ENCODE measurements around the gene MPL.
A peak's percentile ranks its signal among the peaks of the same experiment; 100 is the strongest.

MPL gene

DNA sequence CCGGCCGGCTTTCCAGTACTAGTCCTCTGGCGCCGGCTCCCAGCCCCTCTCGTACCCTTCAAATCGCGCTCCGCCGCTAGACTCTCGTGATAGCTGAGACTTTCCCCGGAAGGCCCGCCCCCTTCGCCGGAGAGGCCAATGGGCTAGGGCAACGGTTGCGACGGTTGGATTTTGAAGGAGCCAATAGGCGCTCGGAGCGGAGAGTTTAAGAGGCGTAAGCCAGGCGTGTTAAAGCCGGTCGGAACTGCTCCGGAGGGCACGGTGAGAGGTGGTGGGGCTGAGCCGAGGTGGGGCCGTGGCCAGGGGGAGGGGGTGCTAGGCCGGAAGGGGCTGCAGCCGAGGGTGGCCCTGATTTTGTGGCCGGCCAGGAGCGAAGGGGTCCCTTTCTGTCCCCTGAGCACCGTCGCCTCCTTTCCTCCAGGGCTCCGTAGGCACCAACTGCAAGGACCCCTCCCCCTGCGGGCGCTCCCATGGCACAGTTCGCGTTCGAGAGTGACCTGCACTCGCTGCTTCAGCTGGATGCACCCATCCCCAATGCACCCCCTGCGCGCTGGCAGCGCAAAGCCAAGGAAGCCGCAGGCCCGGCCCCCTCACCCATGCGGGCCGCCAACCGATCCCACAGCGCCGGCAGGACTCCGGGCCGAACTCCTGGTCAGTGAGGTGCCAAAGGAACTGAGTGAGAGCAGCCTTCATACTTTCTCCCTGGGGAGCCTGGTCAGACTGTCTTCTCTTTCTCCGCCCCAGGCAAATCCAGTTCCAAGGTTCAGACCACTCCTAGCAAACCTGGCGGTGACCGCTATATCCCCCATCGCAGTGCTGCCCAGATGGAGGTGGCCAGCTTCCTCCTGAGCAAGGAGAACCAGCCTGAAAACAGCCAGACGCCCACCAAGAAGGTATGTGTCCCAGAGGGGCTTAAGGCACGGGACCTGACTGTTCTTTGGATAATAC is 21.4 kb downstream of the MPL start, which contains the start of gene CDC20:
TSS of gene CDC20 (plus strand) at position 236 of the 948 bp plus-strand sequence. CDS start at position 471, 235 bp downstream.
- peak; percentile 100 for DNase-seq (ENCODE audit: low read depth)
- peak within 1 kb of the TSS; percentile 91 for H3K4me3 ChIP-seq (ENCODE audit: low read length)
- peaks cover 32% of the 10 kb centered on the region for H3K36me3 ChIP-seq (ENCODE audit: control insufficient read depth, insufficient read depth, low read length, severe bottlenecking)
- no peaks in the 10 kb centered on the region for H3K27me3 ChIP-seq (replicated peaks; ENCODE audit: control insufficient read depth, insufficient read depth, low read length)
- peak within 1 kb of the TSS; percentile 98 for H3K9ac ChIP-seq (ENCODE audit: low read length)
- no peaks in the 10 kb centered on the region for H3K9me3 ChIP-seq (ENCODE audit: control insufficient read depth, low read length)
- H3K4me1 ChIP-seq (ENCODE audit: control insufficient read depth, insufficient read depth, low read length): peaks cover 19% of the 10 kb centered on the region

DNA sequence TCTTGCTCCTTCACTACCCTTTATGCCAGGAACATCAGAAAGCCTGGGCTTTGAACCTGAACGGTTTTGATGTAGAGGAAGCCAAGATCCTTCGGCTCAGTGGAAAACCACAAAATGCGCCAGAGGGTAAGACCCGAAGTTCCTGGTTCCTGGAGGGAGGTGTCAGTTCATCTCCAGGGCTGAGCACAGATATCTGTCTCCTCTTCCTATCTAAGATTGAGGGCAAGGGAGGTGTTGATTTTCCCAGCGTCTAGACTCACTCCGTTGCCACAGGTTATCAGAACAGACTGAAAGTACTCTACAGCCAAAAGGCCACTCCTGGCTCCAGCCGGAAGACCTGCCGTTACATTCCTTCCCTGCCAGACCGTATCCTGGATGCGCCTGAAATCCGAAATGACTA is 22.1 kb downstream of the MPL start:
- peak overlapping the region; percentile 81 for H3K4me3 ChIP-seq (ENCODE audit: low read length)
- peaks cover 22% of the 10 kb centered on the region for H3K4me1 ChIP-seq (ENCODE audit: control insufficient read depth, insufficient read depth, low read length)
- no peaks in the 10 kb centered on the region for H3K27me3 ChIP-seq (replicated peaks; ENCODE audit: control insufficient read depth, insufficient read depth, low read length)
- no peaks in the 10 kb centered on the region for H3K9me3 ChIP-seq (ENCODE audit: control insufficient read depth, low read length)
- no peak for DNase-seq (ENCODE audit: low read depth)
- peak overlapping the region; percentile 39 for H3K9ac ChIP-seq (ENCODE audit: low read length)
- H3K36me3 ChIP-seq (ENCODE audit: control insufficient read depth, insufficient read depth, low read length, severe bottlenecking): peaks cover 39% of the 10 kb centered on the region

DNA sequence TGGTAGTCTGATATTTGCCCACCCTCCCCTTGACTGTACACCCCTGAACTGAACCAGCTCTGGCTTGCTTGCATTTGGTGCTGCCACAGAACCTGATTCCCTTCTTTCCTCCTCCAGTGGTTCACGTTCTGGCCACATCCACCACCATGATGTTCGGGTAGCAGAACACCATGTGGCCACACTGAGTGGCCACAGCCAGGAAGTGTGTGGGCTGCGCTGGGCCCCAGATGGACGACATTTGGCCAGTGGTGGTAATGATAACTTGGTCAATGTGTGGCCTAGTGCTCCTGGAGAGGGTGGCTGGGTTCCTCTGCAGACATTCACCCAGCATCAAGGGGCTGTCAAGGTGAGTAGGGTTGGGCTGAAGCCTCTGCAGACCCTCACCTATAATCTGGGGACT is 23.0 kb downstream of the MPL start:
- peaks cover 48% of the 10 kb centered on the region for H3K36me3 ChIP-seq (ENCODE audit: control insufficient read depth, insufficient read depth, low read length, severe bottlenecking)

DNA sequence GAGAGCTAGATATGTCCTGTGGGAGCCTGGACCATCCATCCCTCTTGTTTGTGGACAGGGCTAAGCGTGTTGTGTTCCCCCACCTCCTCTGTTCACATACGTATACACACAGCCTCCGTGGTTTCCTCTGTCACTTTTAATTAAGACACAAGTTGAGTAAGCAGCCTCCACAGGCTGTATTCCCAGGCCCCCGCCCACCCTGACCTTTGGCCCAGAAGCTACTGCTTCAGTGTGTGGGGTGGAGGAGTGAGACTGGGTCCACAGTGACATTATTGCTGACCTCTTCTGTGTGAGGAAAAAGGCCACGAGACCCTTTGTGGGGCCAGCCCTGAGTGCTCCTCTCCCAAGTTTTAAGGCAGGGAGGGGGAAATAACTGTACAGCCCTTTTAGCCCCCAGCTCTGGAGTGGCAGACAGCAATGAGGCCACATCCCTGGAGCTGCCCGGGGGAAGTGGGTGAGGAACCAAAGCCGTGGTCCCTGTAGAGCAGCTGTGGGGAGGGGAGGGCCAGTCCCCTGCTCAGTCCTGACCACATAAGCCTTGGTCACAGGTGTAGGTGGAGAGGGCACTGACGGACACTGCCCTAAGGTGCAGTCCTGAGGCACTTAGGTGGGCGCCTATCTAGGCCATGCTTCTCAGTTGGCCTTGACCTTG is 25.8 kb downstream of the MPL start:
- H3K9me3 ChIP-seq (ENCODE audit: control insufficient read depth, low read length): no peaks in the 10 kb centered on the region
- peak overlapping the region; percentile 28 for H3K9ac ChIP-seq (ENCODE audit: low read length)
- no peak overlapping the region for H3K4me3 ChIP-seq (ENCODE audit: low read length)
- peaks cover 49% of the 10 kb centered on the region for H3K36me3 ChIP-seq (ENCODE audit: control insufficient read depth, insufficient read depth, low read length, severe bottlenecking)
- DNase-seq (ENCODE audit: low read depth): no peak
- H3K4me1 ChIP-seq (ENCODE audit: control insufficient read depth, insufficient read depth, low read length): peaks cover 29% of the 10 kb centered on the region
- H3K27me3 ChIP-seq (replicated peaks; ENCODE audit: control insufficient read depth, insufficient read depth, low read length): no peaks in the 10 kb centered on the region

More for the DNA sequence above, 23.0 kb downstream of the MPL start:
- H3K9ac ChIP-seq (ENCODE audit: low read length): no peak overlapping the region
- H3K4me1 ChIP-seq (ENCODE audit: control insufficient read depth, insufficient read depth, low read length): peaks cover 22% of the 10 kb centered on the region
- no peak overlapping the region for H3K4me3 ChIP-seq (ENCODE audit: low read length)
- DNase-seq (ENCODE audit: low read depth): no peak
- H3K27me3 ChIP-seq (replicated peaks; ENCODE audit: control insufficient read depth, insufficient read depth, low read length): no peaks in the 10 kb centered on the region
- H3K9me3 ChIP-seq (ENCODE audit: control insufficient read depth, low read length): no peaks in the 10 kb centered on the region

DNA sequence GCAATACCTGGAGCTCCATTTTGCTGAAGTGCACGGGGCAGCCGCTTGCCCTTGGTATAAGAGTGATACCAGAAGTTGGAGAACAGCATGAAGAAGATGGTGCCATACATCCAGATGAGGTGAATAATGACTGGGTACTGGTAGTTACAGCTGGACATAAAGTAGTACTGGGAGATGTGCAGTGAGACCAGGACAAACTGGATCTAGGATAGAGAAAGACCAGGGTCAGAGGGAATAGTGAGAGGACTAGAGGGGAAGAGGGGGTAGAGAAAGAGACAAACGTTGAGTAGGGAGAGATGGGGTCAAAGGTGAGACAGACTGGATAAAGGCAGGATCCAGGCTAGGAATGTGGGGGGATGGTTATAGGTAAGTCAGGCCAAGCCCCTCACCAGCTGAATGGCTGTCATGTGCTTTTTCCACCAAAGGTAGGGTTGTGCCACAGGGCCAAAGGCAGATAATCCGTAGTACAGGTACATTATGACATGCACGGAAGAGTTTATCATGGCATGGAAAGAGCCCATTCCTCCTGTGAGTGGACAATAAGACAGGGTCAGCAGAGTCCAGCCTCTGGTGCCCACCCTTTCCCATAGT is 26.4 kb downstream of the MPL start:
- DNase-seq (ENCODE audit: low read depth): no peak
- peaks cover 35% of the 10 kb centered on the region for H3K4me1 ChIP-seq (ENCODE audit: control insufficient read depth, insufficient read depth, low read length)
- H3K27me3 ChIP-seq (replicated peaks; ENCODE audit: control insufficient read depth, insufficient read depth, low read length): no peaks in the 10 kb centered on the region
- H3K4me3 ChIP-seq (ENCODE audit: low read length): no peak overlapping the region
- H3K9me3 ChIP-seq (ENCODE audit: control insufficient read depth, low read length): no peaks in the 10 kb centered on the region
- H3K36me3 ChIP-seq (ENCODE audit: control insufficient read depth, insufficient read depth, low read length, severe bottlenecking): peaks cover 49% of the 10 kb centered on the region
- H3K9ac ChIP-seq (ENCODE audit: low read length): peak overlapping the region; percentile 28

DNA sequence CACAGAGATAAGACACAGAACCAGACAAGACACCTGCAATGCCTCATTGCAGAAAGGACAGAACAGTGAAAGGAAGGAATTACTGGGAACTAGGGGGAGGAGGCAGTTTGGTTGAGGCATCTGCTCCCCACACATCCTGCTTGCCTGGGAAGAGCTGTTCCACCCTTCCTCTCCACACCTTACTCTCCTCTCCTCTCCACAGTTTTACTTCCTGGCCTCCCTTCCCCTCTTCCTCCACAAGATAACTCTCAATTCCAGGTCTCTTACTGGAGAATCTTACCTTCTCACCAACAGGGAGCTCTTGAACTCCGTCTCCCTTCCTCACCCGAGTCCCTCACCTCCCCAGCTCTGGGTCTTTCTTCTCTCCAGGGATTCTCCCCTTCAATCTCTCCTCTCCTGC is 28.1 kb downstream of the MPL start:
- Histone ChIP-seq H3K4me3 (ENCODE audit: low read length) (peak overlapping the region; percentile 95), H3K9ac (ENCODE audit: low read length) (peak overlapping the region; percentile 97), H3K4me1 (ENCODE audit: control insufficient read depth, insufficient read depth, low read length) (peaks cover 35% of the 10 kb centered on the region), H3K27me3 (replicated peaks; ENCODE audit: control insufficient read depth, insufficient read depth, low read length) (no peaks in the 10 kb centered on the region), H3K9me3 (ENCODE audit: control insufficient read depth, low read length) (no peaks in the 10 kb centered on the region), H3K36me3 (ENCODE audit: control insufficient read depth, insufficient read depth, low read length, severe bottlenecking) (peaks cover 49% of the 10 kb centered on the region)
- DNase-seq (ENCODE audit: low read depth): no peak

DNA sequence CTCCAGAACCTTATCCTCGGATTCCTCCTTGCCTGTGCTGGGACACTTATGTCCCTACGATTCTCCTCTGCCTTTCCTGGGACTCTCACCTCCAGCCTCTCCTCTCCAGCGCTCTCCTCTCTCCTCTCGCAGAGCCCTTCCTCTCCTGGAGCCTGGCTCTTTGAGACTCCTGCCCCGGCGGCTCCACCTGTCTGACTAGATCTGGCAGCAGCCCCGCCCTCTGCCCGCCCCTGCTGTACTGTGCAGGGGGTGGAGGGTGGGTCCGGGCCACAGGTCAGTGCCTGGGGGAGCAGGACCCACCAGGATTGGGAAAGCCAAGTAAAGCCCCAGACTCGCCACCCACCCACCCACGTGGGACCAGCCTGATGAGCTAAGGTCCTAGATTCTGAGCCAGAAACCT is 28.6 kb downstream of the MPL start:
- H3K4me3 ChIP-seq (ENCODE audit: low read length): peak overlapping the region; percentile 95
- no peaks in the 10 kb centered on the region for H3K9me3 ChIP-seq (ENCODE audit: control insufficient read depth, low read length)
- peak overlapping the region; percentile 97 for H3K9ac ChIP-seq (ENCODE audit: low read length)
- H3K36me3 ChIP-seq (ENCODE audit: control insufficient read depth, insufficient read depth, low read length, severe bottlenecking): peaks cover 46% of the 10 kb centered on the region
- peaks cover 35% of the 10 kb centered on the region for H3K4me1 ChIP-seq (ENCODE audit: control insufficient read depth, insufficient read depth, low read length)
- H3K27me3 ChIP-seq (replicated peaks; ENCODE audit: control insufficient read depth, insufficient read depth, low read length): no peaks in the 10 kb centered on the region
- DNase-seq (ENCODE audit: low read depth): no peak

DNA sequence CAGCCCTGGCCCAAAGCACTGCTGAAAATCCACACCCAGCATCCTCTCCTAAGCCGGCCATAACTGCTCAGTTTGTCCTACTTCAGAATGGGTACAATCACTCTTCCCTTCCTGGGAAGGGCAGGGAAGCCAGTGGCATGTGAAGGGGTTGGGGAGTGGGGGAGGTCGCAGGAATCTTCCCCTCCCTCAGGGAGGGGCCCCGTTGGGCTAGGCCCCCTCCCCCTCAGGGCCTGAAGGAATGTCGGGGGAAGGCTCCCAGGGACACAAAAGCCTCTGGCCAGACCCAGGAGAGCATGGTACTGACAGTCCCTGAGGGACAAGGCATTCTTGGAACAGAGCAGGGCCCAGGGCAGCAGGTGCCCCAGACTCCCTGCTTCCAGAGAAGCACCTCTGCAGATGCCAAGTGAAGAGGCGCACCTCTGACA is 29.0 kb downstream of the MPL start:
- H3K4me1 ChIP-seq (ENCODE audit: control insufficient read depth, insufficient read depth, low read length): peaks cover 35% of the 10 kb centered on the region
- DNase-seq (ENCODE audit: low read depth): no peak
- no peaks in the 10 kb centered on the region for H3K9me3 ChIP-seq (ENCODE audit: control insufficient read depth, low read length)
- no peaks in the 10 kb centered on the region for H3K27me3 ChIP-seq (replicated peaks; ENCODE audit: control insufficient read depth, insufficient read depth, low read length)
- peaks cover 41% of the 10 kb centered on the region for H3K36me3 ChIP-seq (ENCODE audit: control insufficient read depth, insufficient read depth, low read length, severe bottlenecking)
- H3K9ac ChIP-seq (ENCODE audit: low read length): peak overlapping the region; percentile 97
- H3K4me3 ChIP-seq (ENCODE audit: low read length): peak overlapping the region; percentile 95

DNA sequence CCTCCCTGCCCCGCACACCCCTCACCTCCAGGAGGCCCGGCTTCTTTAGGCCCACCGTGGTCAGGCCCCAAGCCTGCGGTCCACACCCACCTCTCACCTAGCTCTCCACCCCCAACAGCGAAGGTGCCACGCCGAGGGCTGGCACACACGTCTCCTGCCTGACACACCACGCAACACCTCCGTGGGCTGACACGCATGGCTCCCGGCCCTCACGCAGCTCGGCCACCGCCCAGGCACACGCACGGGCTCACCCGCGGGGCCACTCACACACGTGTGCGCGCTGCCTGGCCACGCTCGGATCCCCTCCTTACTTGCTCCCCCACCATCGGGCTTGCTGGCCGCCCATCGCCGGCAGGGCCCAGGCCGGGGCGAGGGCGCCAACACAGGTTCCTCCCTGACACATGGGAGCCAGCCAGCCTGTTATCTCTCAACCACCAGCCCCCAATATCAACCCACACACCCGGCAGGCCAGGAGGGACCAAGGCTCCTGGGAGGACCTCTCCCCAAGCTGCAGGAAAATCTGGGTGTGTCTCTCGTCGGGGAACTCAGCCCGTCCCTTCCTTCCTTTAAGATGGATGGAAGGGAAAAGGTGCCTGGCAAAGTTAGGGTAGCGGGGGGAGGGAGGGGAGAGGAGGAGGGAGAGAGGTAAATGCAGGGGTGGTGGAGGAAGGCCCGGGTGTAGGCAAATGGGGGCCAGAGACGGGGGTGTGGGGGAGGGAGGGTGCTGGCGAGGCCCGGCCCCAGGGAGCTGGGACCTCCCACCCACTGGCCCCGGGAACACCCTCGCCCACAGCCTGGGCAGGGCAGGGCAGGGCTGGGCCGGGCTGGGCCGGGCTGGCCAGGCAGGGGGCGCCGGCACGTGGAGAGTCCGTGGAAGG is 29.6 kb downstream of the MPL start:
- DNase-seq (ENCODE audit: low read depth): peak; percentile 64
- peaks cover 35% of the 10 kb centered on the region for H3K36me3 ChIP-seq (ENCODE audit: control insufficient read depth, insufficient read depth, low read length, severe bottlenecking)
- peaks cover 35% of the 10 kb centered on the region for H3K4me1 ChIP-seq (ENCODE audit: control insufficient read depth, insufficient read depth, low read length)
- H3K27me3 ChIP-seq (replicated peaks; ENCODE audit: control insufficient read depth, insufficient read depth, low read length): no peaks in the 10 kb centered on the region
- H3K9ac ChIP-seq (ENCODE audit: low read length): peak overlapping the region; percentile 97
- peak overlapping the region; percentile 95 for H3K4me3 ChIP-seq (ENCODE audit: low read length)
- H3K9me3 ChIP-seq (ENCODE audit: control insufficient read depth, low read length): no peaks in the 10 kb centered on the region

DNA sequence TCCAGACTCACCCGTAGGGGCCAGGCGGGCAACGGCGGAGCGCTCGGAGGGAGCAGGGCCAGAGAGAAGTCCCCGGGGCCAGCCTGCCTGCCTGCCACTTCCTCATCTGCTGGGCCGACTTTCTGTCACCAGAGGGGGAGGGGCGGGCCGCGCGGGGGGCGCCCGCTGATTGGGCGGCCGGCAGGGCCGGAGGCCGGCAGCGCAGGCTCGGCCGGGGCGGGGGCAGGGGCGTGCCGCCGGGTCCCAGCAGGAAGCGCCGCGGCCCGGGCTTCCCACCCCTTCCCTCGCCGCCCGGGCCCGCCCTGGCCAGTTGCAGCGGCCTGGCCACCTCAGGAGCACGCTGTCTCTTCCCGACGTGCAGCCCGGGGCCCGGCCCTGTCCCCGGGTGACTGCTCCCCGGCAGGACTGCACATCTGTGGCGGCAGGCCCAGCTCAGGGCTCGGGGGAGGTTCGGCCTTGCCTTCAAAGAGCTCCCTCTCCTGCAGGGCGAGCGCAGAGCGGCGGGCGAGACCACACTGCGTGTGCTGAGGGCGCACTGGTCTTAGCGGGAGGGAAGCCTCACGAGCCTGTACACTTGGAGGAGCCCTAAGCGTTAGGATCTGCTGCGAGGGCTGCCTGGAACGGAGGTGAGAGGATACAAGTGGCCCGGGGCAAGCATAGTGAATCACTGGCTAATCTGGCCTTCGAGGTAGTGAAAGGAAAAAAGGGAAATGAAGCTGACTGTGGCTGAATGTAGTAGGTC is 30.5 kb downstream of the MPL start, which contains the start of gene ELOVL1:
TSS of gene ELOVL1 (minus strand) at position 108 of the 742 bp plus-strand sequence. CDS start 2,402 bp downstream, outside the sequence.
- Histone ChIP-seq H3K36me3 (ENCODE audit: control insufficient read depth, insufficient read depth, low read length, severe bottlenecking) (peaks cover 27% of the 10 kb centered on the region), H3K4me1 (ENCODE audit: control insufficient read depth, insufficient read depth, low read length) (peaks cover 33% of the 10 kb centered on the region), H3K9ac (ENCODE audit: low read length) (peak within 1 kb of the TSS; percentile 97), H3K9me3 (ENCODE audit: control insufficient read depth, low read length) (no peaks in the 10 kb centered on the region), H3K27me3 (replicated peaks; ENCODE audit: control insufficient read depth, insufficient read depth, low read length) (no peaks in the 10 kb centered on the region), H3K4me3 (ENCODE audit: low read length) (peak within 1 kb of the TSS; percentile 95)
- DNase-seq (ENCODE audit: low read depth): peak; percentile 91

Measured in adipocyte (in vitro differentiated cells).